ENCODE measurements around the gene HDGFL2. TPM values are rescaled to one million over a fixed set of nuclear protein-coding genes. Genes with fewer than 3 reads are reported as not detected.

Gene HDGFL2
- 10 to 100 TPM; 24.9 to 33.6 TPM for total RNA-seq

DNA sequence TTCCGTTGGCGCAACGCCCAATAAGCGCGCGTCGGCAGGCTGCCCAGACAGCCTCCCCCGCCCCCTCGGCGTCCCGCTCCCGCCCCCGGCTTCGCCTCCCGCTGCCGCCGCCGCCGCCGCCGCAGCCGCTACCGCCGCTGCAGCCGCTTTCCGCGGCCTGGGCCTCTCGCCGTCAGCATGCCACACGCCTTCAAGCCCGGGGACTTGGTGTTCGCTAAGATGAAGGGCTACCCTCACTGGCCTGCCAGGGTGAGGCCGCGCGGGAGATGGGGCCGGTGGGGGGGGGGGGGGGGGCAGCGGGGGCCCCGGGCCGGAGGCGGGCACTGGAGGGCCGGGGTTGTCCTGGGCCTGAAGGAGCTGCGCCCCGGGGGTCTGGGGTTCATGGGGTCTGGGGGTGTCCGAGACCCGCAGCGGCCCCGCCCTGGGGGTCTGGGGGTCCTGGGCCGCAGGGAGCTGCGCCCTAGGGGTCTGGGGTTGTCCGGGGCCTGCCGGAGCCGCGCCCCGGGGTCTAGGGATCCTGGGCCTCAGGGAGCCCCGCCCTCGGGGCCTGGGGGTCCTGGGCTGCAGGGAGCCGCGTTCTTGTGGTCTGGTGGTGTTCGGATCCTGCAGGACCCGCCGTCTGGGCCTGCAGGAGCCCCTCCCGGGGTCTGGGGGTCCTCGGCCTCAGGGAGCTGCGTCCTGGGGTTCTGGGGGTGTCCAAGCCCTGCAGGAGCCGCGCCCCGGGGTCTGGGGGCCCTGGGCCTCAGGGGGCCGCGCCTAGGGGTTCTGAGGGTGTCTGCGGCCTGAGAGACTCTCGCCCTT, at the start of gene HDGFL2:
TSS of gene HDGFL2 (plus strand) at position 124 of the 801 bp plus-strand sequence. CDS start at position 178, 54 bp downstream.
- Histone ChIP-seq H3K27me3 (no peaks in the 10 kb centered on the region), H3K36me3 (replicated peaks in 1 of 2; ENCODE audit: insufficient read depth in 1 of 2, low read depth in 2 of 2) (peaks cover 0 to 2% of the 10 kb centered on the region in 2 donors), H3K9me3 (no peaks in the 10 kb centered on the region), H3K4me1 (peaks cover 25% of the 10 kb centered on the region), H3K4me3 (peak within 1 kb of the TSS; percentile 68 to 99), H3K27ac (peak within 1 kb of the TSS; percentile 62 to 82 (median 74))
- ATAC-seq (no peak), DNase-seq (no peak)
- TF ChIP-seq POLR2A (IDR thresholded peaks at IDR 0.05), result no peak
- TF ChIP-seq, protein P1, sequence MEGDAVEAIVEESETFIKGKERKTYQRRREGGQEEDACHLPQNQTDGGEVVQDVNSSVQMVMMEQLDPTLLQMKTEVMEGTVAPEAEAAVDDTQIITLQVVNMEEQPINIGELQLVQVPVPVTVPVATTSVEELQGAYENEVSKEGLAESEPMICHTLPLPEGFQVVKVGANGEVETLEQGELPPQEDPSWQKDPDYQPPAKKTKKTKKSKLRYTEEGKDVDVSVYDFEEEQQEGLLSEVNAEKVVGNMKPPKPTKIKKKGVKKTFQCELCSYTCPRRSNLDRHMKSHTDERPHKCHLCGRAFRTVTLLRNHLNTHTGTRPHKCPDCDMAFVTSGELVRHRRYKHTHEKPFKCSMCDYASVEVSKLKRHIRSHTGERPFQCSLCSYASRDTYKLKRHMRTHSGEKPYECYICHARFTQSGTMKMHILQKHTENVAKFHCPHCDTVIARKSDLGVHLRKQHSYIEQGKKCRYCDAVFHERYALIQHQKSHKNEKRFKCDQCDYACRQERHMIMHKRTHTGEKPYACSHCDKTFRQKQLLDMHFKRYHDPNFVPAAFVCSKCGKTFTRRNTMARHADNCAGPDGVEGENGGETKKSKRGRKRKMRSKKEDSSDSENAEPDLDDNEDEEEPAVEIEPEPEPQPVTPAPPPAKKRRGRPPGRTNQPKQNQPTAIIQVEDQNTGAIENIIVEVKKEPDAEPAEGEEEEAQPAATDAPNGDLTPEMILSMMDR (IDR thresholded peaks at IDR 0.05), result no peak
- 0% methylated on average over 5 to 36 of the region's 71 CpGs for WGBS, 2 donors
- intact Hi-C loops (cut with DNase I), result no loop called here

DNA sequence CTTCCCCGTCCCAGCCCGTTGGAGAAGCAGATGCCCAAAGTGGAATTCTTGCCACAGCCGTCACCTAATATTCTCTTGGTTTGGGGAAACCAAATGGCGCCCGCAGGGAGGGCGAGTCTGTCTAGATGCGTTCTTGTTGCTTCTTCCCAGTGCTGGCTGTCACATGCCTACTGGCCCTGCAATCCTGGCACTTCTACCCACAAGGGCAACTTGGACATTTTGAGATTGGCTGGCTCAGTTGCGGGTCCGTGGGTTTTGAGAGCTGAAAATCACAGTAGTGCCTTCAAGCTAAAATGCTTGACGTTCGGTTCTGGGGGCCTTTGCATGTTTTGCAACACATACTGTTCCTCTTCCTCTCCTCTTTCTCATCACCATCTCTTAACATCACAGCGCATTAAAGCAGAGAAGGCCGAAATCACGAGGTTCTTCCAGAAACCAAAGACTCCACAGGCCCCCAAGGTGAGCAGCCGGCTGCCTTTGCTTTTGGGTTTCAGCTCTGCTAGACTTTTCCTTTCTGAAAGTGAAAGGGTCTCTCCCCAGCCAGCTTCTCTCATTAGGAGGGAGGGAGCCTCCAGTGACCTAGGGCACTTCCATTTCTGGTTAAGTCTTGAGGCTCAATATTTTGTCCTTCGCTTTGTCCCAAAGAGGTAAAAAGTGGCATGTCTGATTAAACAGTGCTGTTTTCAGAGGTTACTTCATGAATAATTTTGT, 48.5 kb upstream of the HDGFL2 start:
- H3K27ac ChIP-seq, result no peak overlapping the region
- no peaks in the 10 kb centered on the region for H3K27me3 ChIP-seq
- no peak for TF ChIP-seq POLR2A (IDR thresholded peaks at IDR 0.05)
- TF ChIP-seq, protein P1 (IDR thresholded peaks at IDR 0.05), result no peak
- no peak overlapping the region for H3K4me3 ChIP-seq
- no peaks in the 10 kb centered on the region for H3K9me3 ChIP-seq
- intact Hi-C loops (cut with DNase I), result no loop called here
- H3K36me3 ChIP-seq (replicated peaks in 1 of 2; ENCODE audit: insufficient read depth in 1 of 2, low read depth in 2 of 2), result no peaks in the 10 kb centered on the region
- DNase-seq (no peak), ATAC-seq (no peak)
- H3K4me1 ChIP-seq, result no peaks in the 10 kb centered on the region
- 83 to 87% methylated on average over 16 of the region's 16 CpGs for WGBS, 2 donors

DNA sequence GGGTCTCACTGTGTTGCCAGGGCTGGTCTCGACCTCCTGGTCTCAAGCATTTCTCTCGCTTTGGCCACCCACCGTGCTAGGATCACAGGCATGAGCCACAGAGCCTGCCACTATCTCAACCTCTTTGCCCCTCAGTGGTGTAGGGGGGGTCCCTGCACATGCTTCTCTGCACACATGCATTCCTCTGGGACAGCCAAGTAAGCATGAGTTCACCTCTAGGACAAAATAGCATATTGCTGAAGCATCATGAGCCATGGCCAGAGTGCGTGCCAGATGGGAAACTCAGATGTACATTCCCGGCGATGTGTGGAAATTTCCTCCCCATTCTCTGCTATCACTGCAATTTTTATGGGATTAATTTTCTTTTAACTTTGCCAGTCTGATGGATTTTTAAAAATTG, 46.6 kb upstream of the HDGFL2 start:
- 96 to 97% methylated on average over 6 of the region's 6 CpGs for WGBS, 2 donors
- intact Hi-C loops (cut with DNase I), result no loop called here
- TF ChIP-seq, protein P1 (IDR thresholded peaks at IDR 0.05), result no peak
- TF ChIP-seq POLR2A (IDR thresholded peaks at IDR 0.05), result no peak
- no peak overlapping the region for H3K4me3 ChIP-seq
- no peaks in the 10 kb centered on the region for H3K27me3 ChIP-seq
- no peaks in the 10 kb centered on the region for H3K9me3 ChIP-seq
- H3K27ac ChIP-seq, result no peak overlapping the region
- H3K36me3 ChIP-seq (replicated peaks in 1 of 2; ENCODE audit: insufficient read depth in 1 of 2, low read depth in 2 of 2), result no peaks in the 10 kb centered on the region
- ATAC-seq (no peak), DNase-seq (no peak)
- no peaks in the 10 kb centered on the region for H3K4me1 ChIP-seq

GRCh38 chr19:4428326-4428975, 43.6 kb upstream of the HDGFL2 start:
- H3K36me3 ChIP-seq (replicated peaks in 1 of 2; ENCODE audit: insufficient read depth in 1 of 2, low read depth in 2 of 2), result no peaks in the 10 kb centered on the region
- ATAC-seq (no peak), DNase-seq (no peak)
- intact Hi-C loops (cut with DNase I), result no loop called here
- H3K9me3 ChIP-seq, result no peaks in the 10 kb centered on the region
- no peak for TF ChIP-seq POLR2A (IDR thresholded peaks at IDR 0.05)
- TF ChIP-seq, protein P1 (IDR thresholded peaks at IDR 0.05), result no peak
- H3K4me1 ChIP-seq, result no peaks in the 10 kb centered on the region
- 92 to 94% methylated on average over 20 of the region's 20 CpGs for WGBS, 2 donors
- no peaks in the 10 kb centered on the region for H3K27me3 ChIP-seq
- H3K4me3 ChIP-seq, result no peak overlapping the region
- H3K27ac ChIP-seq, result no peak overlapping the region
